Stomach (tissue), 9 donors: Measurements from ENCODE around the gene CEP85L. TPM values are rescaled to one million over a fixed set of nuclear protein-coding genes. Genes with fewer than 3 reads are reported as not detected.

ENCODE experiments used
- DNase-seq, 2 donors: peaks; one replicate each; pipeline versions ENCODE4 v3.0.0 to v3.0.0-alpha.2; 2013 to 2019
- H3K27ac ChIP-seq, 5 donors: fragments of 200-600 bp in 4 of 5; sonication (generic) in 4 of 5; one replicate each; pipeline ENCODE4 v1.5.1; 2013 to 2019; ENCODE audit warnings: mild to moderate bottlenecking in 1 of 5, moderate library complexity in 1 of 5
- H3K27me3 ChIP-seq, 3 donors: fragments of 200-600 bp; sonication (generic); one replicate each; pipeline ENCODE4 v1.5.1; 2017 to 2019; ENCODE audit warnings: mixed run types in 1 of 3
- H3K36me3 ChIP-seq, 4 donors: fragments of 200-600 bp; sonication (generic); 1 replicate in 3 of 4; 2 replicates in 1 of 4; pipeline ENCODE4 v1.5.1; 2016 to 2019
- H3K4me1 ChIP-seq, 4 donors: fragments of 200-600 bp; sonication (generic); one replicate each; pipeline ENCODE4 v1.5.1; 2016 to 2019
- H3K4me3 ChIP-seq, 4 donors: fragments of 200-600 bp; sonication (generic) in 3 of 4; one replicate each; pipeline ENCODE4 v1.5.1; 2016 to 2019; ENCODE audit warnings: mild to moderate bottlenecking in 1 of 4
- H3K9me3 ChIP-seq, 4 donors: fragments of 200-600 bp; sonication (generic); one replicate each; pipeline ENCODE4 v1.5.1; 2016 to 2019
- CTCF ChIP-seq, 7 experiments: fragments of 450-650 bp in 4 of 7; fragments of 200-600 bp in 3 of 7; sonication (generic) in 3 of 7; IDR thresholded peaks; one replicate each; pipeline ENCODE4 v1.5.1; 2016 to 2019; ENCODE audit warnings: antibody characterized with exemption in 7 of 7, control low read depth in 2 of 7, mild to moderate bottlenecking in 1 of 7
- EP300 ChIP-seq: sonication (generic); formaldehyde crosslinking; IDR thresholded peaks from one replicate; pipeline ENCODE4 v1.6.1; 2017; ENCODE audit warnings: antibody characterized with exemption
- POLR2A ChIP-seq, 4 donors: fragments of 450-650 bp; IDR thresholded peaks; one replicate each; pipeline ENCODE4 v1.6.1; 2016; ENCODE audit warnings: antibody characterized with exemption in 4 of 4, control low read depth in 2 of 4, mild to moderate bottlenecking in 1 of 4, moderate library complexity in 1 of 4
- POLR2AphosphoS5 ChIP-seq, 3 donors: sonication (generic); formaldehyde crosslinking; IDR thresholded peaks; one replicate each; pipeline ENCODE4 v1.6.1; 2016; ENCODE audit warnings: antibody characterized with exemption in 3 of 3
- WGBS, 5 donors: extraction: QIAGEN DNeasy Blood & Tissue Kit in 3 of 5; methylation state at CpG; one replicate each; pipeline versions ENCODE4 v1.1.5 to v1.1.7; 2013 to 2018; 5-methylcytosine and 5-hydroxymethylcytosine counted together
- intact Hi-C: fragments of 100-400 bp; cut with DNase I; formaldehyde crosslinking; loops from one replicate; pipeline ENCODE4 v1.15.1; 2023; ENCODE audit warnings: low total_unique reads
- polyA plus RNA-seq, 3 donors: library from polyadenylated mRNA; stranded (reverse); fragments of 200-250 nt; gene quantifications; one replicate each; pipeline ENCODE4 v1.2.3, GENCODE V29; 2013
- total RNA-seq, 5 donors: library from RNA; depleted of rRNA; stranded (reverse); fragments of >200 nt; gene quantifications; one replicate each; pipeline versions ENCODE4 v1.1.0 to v1.2.3, GENCODE V29; 2014 to 2016
- donor health status: healthy with polysubstance abuse.
- donor health status: Bipolar disorder and iron deficiency.
- donor health status: healthy.

Gene CEP85L
- total and polyA plus RNA-seq, 8 donors, result 1.5 to 67.7 (median 8.7) TPM

GRCh38 chr6:118559659-118560058, 91.7 kb downstream of the CEP85L start:
- Histone ChIP-seq H3K36me3 (peaks cover 0 to 8% (median 4%) of the 10 kb centered on the region in 4 donors), H3K27me3 (no peaks in the 10 kb centered on the region), H3K4me1 (peaks cover 0 to 24% (median 14%) of the 10 kb centered on the region in 4 donors), H3K4me3 (no peak overlapping the region), H3K9me3 (no peaks in the 10 kb centered on the region), H3K27ac (no peak overlapping the region)
- intact Hi-C loops, result no loop called here
- DNase-seq, result no peak
- TF ChIP-seq EP300, result no peak
- no peak for TF ChIP-seq CTCF (IDR thresholded peaks at IDR 0.05)
- no peak for TF ChIP-seq POLR2AphosphoS5 (IDR thresholded peaks at IDR 0.05)
- no peak for TF ChIP-seq POLR2A (IDR thresholded peaks at IDR 0.05)

DNA sequence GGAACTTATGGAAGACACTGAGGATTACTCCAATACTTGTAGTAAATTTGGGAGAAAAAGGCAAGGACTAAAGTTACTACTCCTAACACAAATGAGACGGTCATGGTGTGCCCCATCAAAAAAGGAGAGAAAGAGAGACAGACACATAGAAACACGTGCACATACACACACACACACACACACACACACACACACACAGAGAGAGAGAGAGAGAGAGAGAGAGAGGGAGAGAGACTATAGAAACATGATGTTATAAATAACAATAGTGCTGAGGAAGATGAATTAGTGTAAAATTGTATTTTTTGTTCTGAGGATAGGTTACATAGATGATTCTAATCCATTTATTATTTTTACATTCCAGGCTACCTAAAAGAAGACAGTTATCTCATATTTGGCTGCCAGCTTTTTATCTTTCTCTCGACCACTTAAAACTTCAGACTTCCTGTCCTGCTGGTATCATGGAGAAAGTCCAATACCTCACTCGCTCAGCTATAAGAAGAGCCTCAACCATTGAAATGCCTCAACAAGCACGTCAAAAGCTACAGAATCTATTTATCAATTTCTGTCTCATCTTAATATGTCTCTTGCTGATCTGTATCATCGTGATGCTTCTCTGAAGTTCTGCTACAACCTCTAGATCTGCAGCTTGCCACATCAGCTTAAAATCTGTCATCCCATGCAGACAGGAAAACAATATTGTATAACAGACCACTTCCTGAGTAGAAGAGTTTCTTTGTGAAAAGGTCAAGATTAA, 92.8 kb downstream of the CEP85L start:
- DNase-seq, result peak in 1 of 2 donors; percentile 41
- Histone ChIP-seq H3K27ac (peak overlapping the region in 2 of 5 donors; percentile 4 to 35), H3K9me3 (no peaks in the 10 kb centered on the region), H3K4me3 (no peak overlapping the region), H3K36me3 (peaks cover 0 to 8% (median 4%) of the 10 kb centered on the region in 4 donors), H3K4me1 (peaks cover 0 to 27% (median 15%) of the 10 kb centered on the region in 4 donors), H3K27me3 (no peaks in the 10 kb centered on the region)
- TF ChIP-seq POLR2AphosphoS5 (IDR thresholded peaks at IDR 0.05), result no peak
- no peak for TF ChIP-seq CTCF (IDR thresholded peaks at IDR 0.05)
- TF ChIP-seq POLR2A (IDR thresholded peaks at IDR 0.05), result no peak
- no peak for TF ChIP-seq EP300
- WGBS, 5 donors, result 42 to 65% (median 54%) methylated on average over 6 of the region's 6 CpGs
- intact Hi-C loops, result no loop called here

DNA sequence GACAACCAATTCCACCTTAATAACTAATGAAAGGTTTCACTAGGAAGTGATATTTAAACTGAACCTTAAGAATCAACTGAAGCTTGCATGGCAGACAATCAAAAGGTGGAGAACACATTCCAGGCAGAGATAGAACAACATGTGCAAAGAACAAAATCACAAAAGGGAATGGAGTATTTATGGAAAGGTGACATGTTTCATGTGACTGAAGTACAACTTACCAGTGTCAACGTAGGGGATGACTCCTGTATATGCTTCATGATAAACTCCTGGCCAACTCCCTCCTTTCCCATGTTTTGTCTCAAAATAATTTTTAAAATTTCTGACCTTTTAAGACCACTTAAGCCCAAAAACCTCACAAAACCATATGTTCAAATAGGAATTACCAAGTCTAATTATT, 96.7 kb downstream of the CEP85L start:
- TF ChIP-seq CTCF (IDR thresholded peaks at IDR 0.05), result no peak
- Histone ChIP-seq H3K9me3 (no peaks in the 10 kb centered on the region), H3K27me3 (no peaks in the 10 kb centered on the region), H3K4me1 (peaks cover 0 to 50% (median 21%) of the 10 kb centered on the region in 4 donors), H3K36me3 (peaks cover 0 to 8% (median 2%) of the 10 kb centered on the region in 4 donors), H3K4me3 (no peak overlapping the region), H3K27ac (no peak overlapping the region)
- intact Hi-C loops, result no loop called here
- DNase-seq, result no peak
- 45 to 75% (median 60%) methylated on average over 1 of the region's 1 CpG for WGBS, 5 donors

GRCh38 chr6:118553132-118553531, 98.3 kb downstream of the CEP85L start:
- no peak overlapping the region for H3K27ac ChIP-seq
- peaks cover 0 to 36% (median 13%) of the 10 kb centered on the region in 4 donors for H3K4me1 ChIP-seq
- H3K4me3 ChIP-seq, result peak overlapping the region in 1 of 4 donors; percentile 7
- DNase-seq, result no peak
- WGBS, 5 donors, result 39 to 71% (median 56%) methylated on average over 1 of the region's 1 CpG
- no peaks in the 10 kb centered on the region for H3K9me3 ChIP-seq
- peaks cover 0 to 8% (median 2%) of the 10 kb centered on the region in 4 donors for H3K36me3 ChIP-seq
- no peak for TF ChIP-seq POLR2A (IDR thresholded peaks at IDR 0.05)
- TF ChIP-seq EP300, result no peak
- TF ChIP-seq CTCF (IDR thresholded peaks at IDR 0.05), result no peak
- TF ChIP-seq POLR2AphosphoS5 (IDR thresholded peaks at IDR 0.05), result no peak
- intact Hi-C loops, result no loop called here
- no peaks in the 10 kb centered on the region for H3K27me3 ChIP-seq
